Immature natural killer cell (primary cell): ENCODE results near the gene SUGCT. TPM values are rescaled to one million over a fixed set of nuclear protein-coding genes. Genes with fewer than 3 reads are reported as not detected.

ENCODE experiments used
- DNase-seq, 3 donors: peaks; one replicate each; pipeline ENCODE4 v3.0.0; 2022; ENCODE audit warnings: mixed read lengths in 1 of 3
- H3K27ac Mint-ChIP-seq, 6 donors: one replicate each; pipeline ENCODE4 v1.8.0; 2020; ENCODE audit warnings: mixed read lengths in 6 of 6, mild to moderate bottlenecking in 5 of 6, inconsistent platforms in 4 of 6, moderate library complexity in 3 of 6
- H3K27me3 Mint-ChIP-seq, 3 donors: one replicate each; pipeline ENCODE4 v1.8.0; 2020 to 2021; ENCODE audit warnings: low read depth in 3 of 3, mild to moderate bottlenecking in 3 of 3, mixed read lengths in 3 of 3, moderate library complexity in 3 of 3, inconsistent platforms in 1 of 3
- H3K36me3 Mint-ChIP-seq, 3 donors: one replicate each; pipeline ENCODE4 v1.8.0; 2020; ENCODE audit warnings: mixed read lengths in 3 of 3, inconsistent platforms in 2 of 3, mild to moderate bottlenecking in 2 of 3
- H3K4me1 Mint-ChIP-seq, 2 donors: one replicate each; pipeline ENCODE4 v1.8.0; 2020; ENCODE audit warnings: inconsistent platforms in 2 of 2, mild to moderate bottlenecking in 2 of 2, mixed read lengths in 2 of 2, moderate library complexity in 1 of 2
- H3K4me3 Mint-ChIP-seq, 5 donors: one replicate each; pipeline ENCODE4 v1.8.0; 2020; ENCODE audit warnings: mild to moderate bottlenecking in 5 of 5, mixed read lengths in 5 of 5, inconsistent platforms in 3 of 5, moderate library complexity in 3 of 5
- H3K9me3 Mint-ChIP-seq, 6 donors: one replicate each; pipeline ENCODE4 v1.8.0; 2020; ENCODE audit warnings: mild to moderate bottlenecking in 6 of 6, mixed read lengths in 6 of 6, inconsistent platforms in 4 of 6, moderate library complexity in 3 of 6
- polyA plus RNA-seq, 3 donors: library from polyadenylated mRNA; unstranded; fragments of 300-500 nt; fragmentation: Illumina TruSeq; gene quantifications; one replicate each; pipeline ENCODE4 v1.2.3, GENCODE V29; 2021

The SUGCT gene
- polyA plus RNA-seq, 3 donors from 2014 or later, result 0.28 TPM; not detected in 2

- H3K27ac Mint-ChIP-seq, result no peak overlapping the region
- no peak for DNase-seq
- H3K4me1 Mint-ChIP-seq, result no peaks in the 10 kb centered on the region
- H3K27me3 Mint-ChIP-seq, result peaks cover 0 to 2% (median 0%) of the 10 kb centered on the region in 3 donors
- peaks cover 0 to 8% (median 3%) of the 10 kb centered on the region in 6 donors for H3K9me3 Mint-ChIP-seq
- H3K36me3 Mint-ChIP-seq, result no peaks in the 10 kb centered on the region
- H3K4me3 Mint-ChIP-seq, result no peak overlapping the region
Observed at GRCh38 chr7:40800771-40801170, 666.0 kb downstream of the SUGCT start.

GRCh38 chr7:40802497-40802896 lies 667.7 kb downstream of the SUGCT start:
- H3K9me3 Mint-ChIP-seq, result peaks cover 0 to 11% (median 3%) of the 10 kb centered on the region in 6 donors
- no peak overlapping the region for H3K27ac Mint-ChIP-seq
- H3K4me3 Mint-ChIP-seq, result no peak overlapping the region
- no peak for DNase-seq
- H3K27me3 Mint-ChIP-seq, result peaks cover 0 to 2% (median 0%) of the 10 kb centered on the region in 3 donors
- no peaks in the 10 kb centered on the region for H3K4me1 Mint-ChIP-seq
- H3K36me3 Mint-ChIP-seq, result peaks cover 0 to 2% (median 0%) of the 10 kb centered on the region in 3 donors

GRCh38 chr7:40804477-40805215 lies 669.8 kb downstream of the SUGCT start:
- peaks cover 0 to 4% (median 0%) of the 10 kb centered on the region in 3 donors for H3K36me3 Mint-ChIP-seq
- no peaks in the 10 kb centered on the region for H3K4me1 Mint-ChIP-seq
- H3K9me3 Mint-ChIP-seq, result peaks cover 0 to 17% (median under 1%) of the 10 kb centered on the region in 6 donors
- no peak for DNase-seq
- H3K4me3 Mint-ChIP-seq, result no peak overlapping the region
- no peaks in the 10 kb centered on the region for H3K27me3 Mint-ChIP-seq
- no peak overlapping the region for H3K27ac Mint-ChIP-seq

- Mint-ChIP-seq H3K9me3 (peaks cover 0 to 20% (median under 1%) of the 10 kb centered on the region in 6 donors), H3K27me3 (no peaks in the 10 kb centered on the region), H3K27ac (no peak overlapping the region)
Observed at GRCh38 chr7:40805361-40805760, 670.6 kb downstream of the SUGCT start.

GRCh38 chr7:40808378-40808942 lies 673.7 kb downstream of the SUGCT start:
- peaks cover 4 to 32% (median 13%) of the 10 kb centered on the region in 6 donors for H3K9me3 Mint-ChIP-seq
- H3K27me3 Mint-ChIP-seq, result peaks cover 0 to 2% (median 0%) of the 10 kb centered on the region in 3 donors
- H3K4me1 Mint-ChIP-seq, result no peaks in the 10 kb centered on the region
- H3K4me3 Mint-ChIP-seq, result no peak overlapping the region
- no peak overlapping the region for H3K27ac Mint-ChIP-seq
- DNase-seq, result no peak
- H3K36me3 Mint-ChIP-seq, result peaks cover 0 to 4% (median 0%) of the 10 kb centered on the region in 3 donors

More at GRCh38 chr7:40805361-40805760, 670.6 kb downstream of the SUGCT start:
- Mint-ChIP-seq H3K4me1 (no peaks in the 10 kb centered on the region), H3K36me3 (peaks cover 0 to 4% (median 0%) of the 10 kb centered on the region in 3 donors), H3K4me3 (no peak overlapping the region)
- DNase-seq, result no peak

GRCh38 chr7:40810274-40810673 lies 675.5 kb downstream of the SUGCT start:
- DNase-seq, result no peak
- Mint-ChIP-seq H3K36me3 (peaks cover 0 to 4% (median 0%) of the 10 kb centered on the region in 3 donors), H3K4me1 (no peaks in the 10 kb centered on the region), H3K27me3 (peaks cover 0 to 2% (median 0%) of the 10 kb centered on the region in 3 donors), H3K27ac (no peak overlapping the region), H3K4me3 (no peak overlapping the region), H3K9me3 (peaks cover 4 to 32% (median 14%) of the 10 kb centered on the region in 6 donors)

- H3K9me3 Mint-ChIP-seq, result peaks cover 4 to 37% (median 14%) of the 10 kb centered on the region in 6 donors
- no peak for DNase-seq
- H3K27ac Mint-ChIP-seq, result no peak overlapping the region
- peaks cover 0 to 2% (median 0%) of the 10 kb centered on the region in 3 donors for H3K27me3 Mint-ChIP-seq
- peaks cover 0 to 4% (median 0%) of the 10 kb centered on the region in 3 donors for H3K36me3 Mint-ChIP-seq
- H3K4me3 Mint-ChIP-seq, result no peak overlapping the region
- no peaks in the 10 kb centered on the region for H3K4me1 Mint-ChIP-seq
Observed at GRCh38 chr7:40811666-40812065, 676.9 kb downstream of the SUGCT start.

- H3K27me3 Mint-ChIP-seq, result peaks cover 0 to 2% (median 0%) of the 10 kb centered on the region in 3 donors
- H3K4me1 Mint-ChIP-seq, result no peaks in the 10 kb centered on the region
- no peak for DNase-seq
- H3K27ac Mint-ChIP-seq, result no peak overlapping the region
- no peaks in the 10 kb centered on the region for H3K36me3 Mint-ChIP-seq
- H3K9me3 Mint-ChIP-seq, result peaks cover 4 to 42% (median 14%) of the 10 kb centered on the region in 6 donors
- no peak overlapping the region for H3K4me3 Mint-ChIP-seq
Observed at GRCh38 chr7:40815022-40815421, 680.2 kb downstream of the SUGCT start.

GRCh38 chr7:40815512-40815911 lies 680.7 kb downstream of the SUGCT start:
- no peak overlapping the region for H3K27ac Mint-ChIP-seq
- peaks cover 4 to 38% (median 13%) of the 10 kb centered on the region in 6 donors for H3K9me3 Mint-ChIP-seq
- no peak overlapping the region for H3K4me3 Mint-ChIP-seq
- H3K27me3 Mint-ChIP-seq, result peaks cover 0 to 2% (median 0%) of the 10 kb centered on the region in 3 donors
- no peak for DNase-seq
- no peaks in the 10 kb centered on the region for H3K4me1 Mint-ChIP-seq
- H3K36me3 Mint-ChIP-seq, result no peaks in the 10 kb centered on the region

- peaks cover 0 to 37% (median 7%) of the 10 kb centered on the region in 6 donors for H3K9me3 Mint-ChIP-seq
- DNase-seq, result no peak
- H3K4me3 Mint-ChIP-seq, result no peak overlapping the region
- H3K4me1 Mint-ChIP-seq, result no peaks in the 10 kb centered on the region
- H3K27me3 Mint-ChIP-seq, result peaks cover 0 to 4% (median 1%) of the 10 kb centered on the region in 3 donors
- peaks cover 0 to 7% (median 0%) of the 10 kb centered on the region in 3 donors for H3K36me3 Mint-ChIP-seq
- H3K27ac Mint-ChIP-seq, result no peak overlapping the region
Observed at GRCh38 chr7:40822861-40823260, 688.1 kb downstream of the SUGCT start.

- no peak for DNase-seq
- Mint-ChIP-seq H3K36me3 (peaks cover 0 to 7% (median 0%) of the 10 kb centered on the region in 3 donors), H3K9me3 (peaks cover 0 to 33% (median 7%) of the 10 kb centered on the region in 6 donors), H3K4me1 (no peaks in the 10 kb centered on the region), H3K4me3 (no peak overlapping the region), H3K27me3 (peaks cover 0 to 4% (median 1%) of the 10 kb centered on the region in 3 donors), H3K27ac (no peak overlapping the region)
Observed at GRCh38 chr7:40824461-40824860, 689.7 kb downstream of the SUGCT start.

- Mint-ChIP-seq H3K27ac (no peak overlapping the region), H3K4me1 (no peaks in the 10 kb centered on the region), H3K9me3 (peaks cover 0 to 27% (median 5%) of the 10 kb centered on the region in 6 donors), H3K27me3 (peaks cover 0 to 4% (median 1%) of the 10 kb centered on the region in 3 donors), H3K4me3 (no peak overlapping the region), H3K36me3 (peaks cover 0 to 7% (median 0%) of the 10 kb centered on the region in 3 donors)
- no peak for DNase-seq
Observed at GRCh38 chr7:40826411-40827221, 691.8 kb downstream of the SUGCT start.

- Mint-ChIP-seq H3K27me3 (peaks cover 0 to 4% (median 1%) of the 10 kb centered on the region in 3 donors), H3K4me1 (no peaks in the 10 kb centered on the region), H3K4me3 (no peak overlapping the region), H3K36me3 (peaks cover 0 to 7% (median 0%) of the 10 kb centered on the region in 3 donors), H3K9me3 (peaks cover 0 to 21% (median 2%) of the 10 kb centered on the region in 6 donors), H3K27ac (no peak overlapping the region)
- no peak for DNase-seq
Observed at GRCh38 chr7:40827222-40828085, 692.6 kb downstream of the SUGCT start.
